ENCODE results near the gene DRAXIN.
A peak's percentile ranks its signal among the peaks of the same experiment; 100 is the strongest.

Gene DRAXIN

DNA sequence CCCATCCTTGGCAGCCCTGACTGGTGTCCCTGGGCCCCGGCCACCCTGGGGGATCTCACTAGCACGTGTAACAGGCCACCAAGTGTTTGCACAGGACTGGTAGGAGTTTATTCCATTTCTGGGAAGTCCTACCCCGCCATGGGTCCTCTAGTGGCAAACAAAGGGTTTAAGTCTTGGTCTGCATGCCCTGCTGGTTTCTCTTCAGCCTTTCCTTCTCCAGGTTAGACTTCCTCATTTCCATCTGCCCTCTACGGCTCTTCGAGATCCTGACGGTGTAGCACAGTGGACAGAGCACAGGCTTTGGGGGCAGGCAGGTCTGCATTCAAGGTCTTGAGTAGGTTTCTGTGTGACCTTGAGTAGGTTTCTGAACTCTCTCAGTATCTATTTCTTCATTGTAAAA lies 47.3 kb downstream of the DRAXIN start:
- DNase-seq = peak; percentile 54

DNA sequence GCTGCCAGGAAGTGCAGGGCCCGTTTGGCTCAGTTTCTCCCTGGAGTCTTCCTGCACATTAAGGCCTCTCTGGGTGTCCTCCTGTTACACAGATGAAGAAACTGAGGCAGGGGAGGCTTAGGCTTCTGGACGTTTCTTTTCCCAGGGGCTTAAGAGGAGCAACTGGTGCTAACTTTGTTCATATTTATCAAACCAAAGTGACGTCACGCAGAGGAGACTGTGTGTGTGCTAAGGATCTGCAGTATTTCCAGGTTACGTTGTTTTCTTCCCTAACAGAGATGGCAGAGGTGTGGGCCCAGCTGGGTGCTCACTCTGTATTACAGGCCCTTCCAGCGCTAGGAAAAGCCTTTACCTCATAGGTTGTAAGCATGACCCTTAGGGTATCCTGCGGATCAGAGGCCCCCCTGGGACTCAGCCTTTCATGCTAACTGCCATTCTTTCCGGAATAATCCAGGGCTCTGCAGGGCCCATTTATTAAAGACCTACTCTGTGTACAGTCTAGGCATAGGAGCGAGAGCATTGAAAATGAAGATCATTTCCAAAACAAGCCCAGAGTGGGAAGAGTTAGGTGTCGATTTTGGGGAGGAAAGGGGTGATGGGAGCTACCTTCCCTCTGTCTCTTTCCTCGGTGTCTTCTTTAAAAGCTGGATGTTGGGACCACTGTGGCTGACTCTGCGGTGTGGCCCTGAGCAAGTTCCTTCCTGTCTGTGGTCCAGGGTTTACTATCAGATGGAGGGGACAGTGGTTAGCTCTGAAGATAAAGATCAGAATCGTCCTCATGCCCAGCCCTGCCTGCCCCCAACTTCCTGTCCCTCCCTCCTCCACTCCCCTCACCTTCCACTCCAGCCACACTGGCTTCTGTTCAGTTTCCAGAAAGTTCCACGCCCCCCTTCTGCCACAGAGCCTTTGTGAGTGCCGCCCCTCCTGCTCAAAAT lies 49.0 kb downstream of the DRAXIN start:
- DNase-seq = peak; percentile 89

DNA sequence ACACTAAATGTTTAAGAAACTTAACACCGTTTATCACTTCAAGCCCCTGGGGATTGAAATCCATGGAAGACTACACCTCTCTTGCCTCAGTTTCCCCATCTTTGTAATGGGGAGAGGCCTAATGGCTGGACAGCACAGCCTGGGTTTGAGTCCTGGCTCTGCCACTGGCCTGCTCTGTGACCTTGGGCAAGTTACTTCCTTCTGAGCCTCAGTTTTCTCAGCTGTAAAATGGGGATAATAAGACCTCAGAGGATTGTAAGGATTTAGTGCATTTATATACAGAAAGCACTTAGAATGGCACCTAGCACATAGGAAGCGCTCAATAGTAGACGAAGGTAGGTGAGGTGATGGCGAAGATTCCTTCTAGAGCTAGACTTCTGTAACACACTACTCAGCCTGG lies 50.0 kb downstream of the DRAXIN start:
- no peak for DNase-seq

DNA sequence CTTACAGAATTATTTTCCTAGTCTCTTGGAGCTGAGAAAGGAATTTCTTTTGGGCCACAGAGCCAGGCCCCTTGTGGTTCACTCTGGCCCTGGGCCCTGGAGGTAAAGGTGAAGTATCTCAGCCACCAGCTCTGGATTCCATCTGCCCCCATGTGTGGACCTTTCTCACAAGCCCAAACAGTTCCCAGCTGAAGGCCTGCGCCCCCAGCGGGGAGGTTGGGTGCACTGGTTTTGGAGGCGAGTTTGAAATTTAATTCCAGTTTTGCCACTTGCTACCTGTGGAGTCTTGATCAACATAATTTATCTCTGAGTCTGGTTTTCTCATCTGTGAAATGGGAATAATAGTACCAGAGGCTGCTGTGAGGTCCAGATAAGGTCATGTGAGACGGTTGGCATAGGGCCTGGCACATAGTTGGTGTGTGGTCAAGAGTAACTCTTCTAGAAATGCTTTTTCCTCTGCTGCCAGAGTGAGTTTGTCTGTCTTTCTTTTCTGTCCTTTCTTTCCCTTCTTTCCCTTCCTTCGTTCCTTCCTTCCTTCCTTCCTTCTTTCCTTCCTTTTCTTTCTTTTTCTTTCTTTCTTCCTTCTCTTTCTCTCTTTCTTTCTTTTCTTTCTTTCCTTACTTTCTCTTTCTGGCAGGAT lies 50.5 kb downstream of the DRAXIN start:
- peak; percentile 85 for DNase-seq

- DNase-seq = no peak
These were observed 52.8 kb downstream of the DRAXIN start for GRCh38 chr1:11744287-11744686.

GRCh38 chr1:11746092-11746491 lies 54.6 kb downstream of the DRAXIN start:
- no peak for DNase-seq

GRCh38 chr1:11746795-11747487 lies 55.4 kb downstream of the DRAXIN start:
- no peak for DNase-seq

DNA sequence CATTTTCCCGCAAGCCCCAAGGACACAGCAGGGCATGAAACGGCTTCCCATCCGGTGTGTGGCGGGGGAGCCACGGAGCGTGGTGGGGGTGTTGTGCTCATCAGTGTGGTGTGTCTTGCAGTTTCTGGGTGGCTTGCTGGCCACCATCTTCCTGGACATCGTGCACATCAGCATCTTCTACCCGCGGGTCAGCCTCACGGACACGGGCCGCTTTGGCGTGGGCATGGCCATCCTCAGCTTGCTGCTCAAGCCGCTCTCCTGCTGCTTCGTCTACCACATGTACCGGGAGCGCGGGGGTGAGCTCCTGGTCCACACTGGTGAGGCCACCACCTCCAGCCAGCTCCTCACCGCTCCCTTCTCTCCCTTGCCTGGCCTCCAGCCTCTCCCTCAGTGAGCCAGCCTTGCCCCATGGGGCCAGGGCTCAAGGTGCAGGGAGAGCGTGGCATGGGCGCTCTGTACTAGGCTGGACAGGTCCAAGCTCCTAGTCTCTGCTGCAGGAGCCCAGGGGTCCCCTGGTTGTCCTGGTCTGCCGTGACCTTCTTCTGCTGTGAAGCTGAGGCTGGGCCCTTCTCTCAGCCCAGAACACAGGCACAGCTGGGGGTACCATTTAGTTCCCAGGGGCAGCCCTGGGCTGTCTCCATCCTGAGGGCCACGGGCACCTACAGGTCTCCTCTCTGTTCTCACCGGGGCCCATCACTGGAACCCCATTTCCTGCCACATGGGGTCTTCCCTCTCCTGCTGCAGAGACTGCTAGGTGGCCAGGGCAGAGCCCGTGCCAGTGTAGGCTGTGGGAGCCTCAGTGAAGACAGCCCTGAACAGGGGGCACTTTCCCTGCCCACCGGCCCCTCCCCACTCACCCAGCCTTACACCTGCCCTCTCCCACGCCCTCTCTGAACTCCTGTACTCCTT lies 57.0 kb downstream of the DRAXIN start:
- no peak for DNase-seq

DNA sequence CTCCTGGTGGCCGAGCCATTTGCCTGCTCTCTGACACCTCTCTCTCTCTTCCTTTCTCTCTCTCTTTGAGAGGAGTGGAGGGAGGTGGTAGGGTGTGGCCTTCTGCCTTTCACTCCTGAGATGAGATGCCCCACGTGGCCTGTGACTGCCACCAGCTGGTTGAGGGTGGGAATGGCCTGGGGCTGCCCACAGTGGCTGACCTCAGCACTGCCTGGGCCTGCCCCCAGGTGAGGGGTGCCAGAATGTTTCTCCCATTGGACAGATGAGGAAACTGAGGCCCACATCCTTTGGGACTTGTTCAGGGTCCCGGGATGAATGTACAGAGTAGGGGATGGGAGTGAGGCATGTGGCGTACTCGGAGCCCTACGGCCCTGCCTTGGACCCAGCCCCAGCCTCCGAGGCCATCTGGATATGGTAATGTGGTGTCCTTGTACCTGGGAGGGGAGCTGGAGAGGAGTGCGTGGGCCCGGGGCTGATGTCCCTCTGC lies 57.7 kb downstream of the DRAXIN start:
- peak; percentile 87 for DNase-seq

DNA sequence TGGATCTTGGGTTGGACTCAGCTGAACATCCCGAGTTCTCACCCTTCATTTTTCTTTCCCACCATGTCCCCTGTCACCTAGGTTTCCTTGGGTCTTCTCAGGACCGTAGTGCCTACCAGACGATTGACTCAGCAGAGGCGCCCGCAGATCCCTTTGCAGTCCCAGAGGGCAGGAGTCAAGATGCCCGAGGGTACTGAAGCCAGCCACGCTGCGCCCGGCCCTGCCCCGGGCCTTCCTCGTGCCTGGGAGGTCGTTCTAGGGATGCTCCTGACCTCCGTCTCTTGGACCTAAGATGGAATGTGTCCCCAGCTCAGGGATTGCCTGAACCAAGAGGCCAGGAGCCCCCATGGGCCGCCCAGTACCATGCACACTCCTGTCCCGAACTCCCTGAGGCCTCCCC lies 58.5 kb downstream of the DRAXIN start:
- DNase-seq = no peak

DNA sequence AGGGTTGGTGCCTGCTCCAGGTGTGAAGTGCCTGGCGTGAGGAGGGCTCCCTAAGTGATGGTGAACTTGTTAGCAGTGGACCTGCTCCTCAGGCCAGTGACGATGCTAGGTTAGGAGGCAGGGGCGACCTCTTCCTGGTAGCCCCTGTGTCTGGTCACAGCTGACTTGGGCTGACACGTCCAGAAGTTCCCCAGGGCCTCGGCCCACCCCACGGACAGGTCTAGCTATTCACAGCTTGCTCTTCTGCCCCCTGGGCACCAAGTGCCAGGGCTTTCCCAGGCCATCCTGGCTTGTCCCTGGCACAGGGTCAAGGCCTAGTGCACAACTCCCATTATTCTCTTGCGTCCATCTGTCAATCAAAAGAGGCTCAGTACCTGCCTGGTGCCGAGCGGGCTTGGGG lies 59.6 kb downstream of the DRAXIN start:
- DNase-seq = no peak

GRCh38 chr1:11752359-11753088 lies 61.0 kb downstream of the DRAXIN start:
- no peak for DNase-seq

- DNase-seq = no peak
These were observed 62.2 kb downstream of the DRAXIN start for GRCh38 chr1:11753555-11754208.

DNA sequence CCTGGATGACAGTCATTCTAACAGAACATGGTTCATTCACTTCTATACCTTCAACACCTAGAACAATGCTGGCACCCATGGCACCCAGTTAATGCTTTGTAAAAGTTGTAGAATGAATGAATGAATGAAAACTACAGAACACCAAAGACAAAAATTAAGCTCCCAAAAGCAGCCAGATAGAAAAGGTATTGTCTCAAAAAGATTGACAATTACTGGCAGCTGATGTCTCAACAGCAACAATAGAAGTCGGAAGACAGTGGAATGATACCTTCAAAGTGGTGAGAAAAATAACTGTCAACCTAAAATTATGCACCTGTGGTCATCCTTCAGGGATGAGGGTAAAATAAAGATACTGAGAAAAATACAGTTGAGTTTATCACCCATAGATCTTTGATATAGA lies 65.5 kb downstream of the DRAXIN start:
- DNase-seq = no peak

- no peak for DNase-seq
These were observed 68.3 kb downstream of the DRAXIN start for GRCh38 chr1:11759791-11760190.

DNA sequence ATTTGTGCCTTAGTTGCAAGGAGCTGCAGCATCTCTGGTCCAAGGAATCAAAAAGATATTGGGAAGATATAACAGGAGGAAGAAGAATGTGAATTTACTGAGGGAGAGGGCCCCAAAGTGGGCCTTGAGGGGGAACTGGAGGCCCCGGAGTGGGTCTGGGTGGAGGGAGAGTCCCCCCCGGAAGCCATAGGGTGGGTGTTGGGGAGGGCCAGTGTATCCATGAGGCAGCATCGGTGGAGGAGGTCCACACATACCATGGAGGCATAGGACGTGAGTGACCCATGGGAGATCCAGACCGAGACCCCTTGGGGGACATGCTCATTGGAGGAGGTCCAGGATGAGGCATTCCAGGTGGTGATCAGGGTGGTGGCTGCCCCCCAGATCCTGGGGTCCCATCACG lies 69.8 kb downstream of the DRAXIN start:
- DNase-seq = no peak

- peak; percentile 60 for DNase-seq
These were observed 70.5 kb downstream of the DRAXIN start, which contains the start of gene C1orf167 for GRCh38 chr1:11761988-11762406. Gene C1orf167 (plus strand): TSS chr1:11762193. CDS start chr1:11764401, 2,208 bp downstream.

DNA sequence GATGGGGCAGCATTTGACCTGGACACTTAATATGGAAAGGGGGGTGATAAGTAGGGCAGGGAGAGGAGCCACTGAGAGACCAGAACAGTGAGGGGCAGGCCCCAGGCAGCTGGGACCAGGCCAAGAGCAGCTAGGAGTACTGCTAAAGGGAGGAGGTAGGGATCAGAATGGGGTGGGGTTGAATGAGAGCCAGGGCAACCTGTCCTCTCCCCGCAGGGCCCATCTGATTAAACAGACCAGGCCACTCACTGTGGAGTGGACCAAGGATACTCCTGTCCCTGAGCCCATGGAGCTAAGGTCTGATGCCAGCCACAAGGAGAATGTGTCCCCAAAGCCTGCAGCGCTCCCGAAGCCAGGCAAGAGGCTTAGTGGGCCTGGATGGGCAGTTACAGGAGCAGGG lies 72.6 kb downstream of the DRAXIN start:
- DNase-seq = no peak

DNA sequence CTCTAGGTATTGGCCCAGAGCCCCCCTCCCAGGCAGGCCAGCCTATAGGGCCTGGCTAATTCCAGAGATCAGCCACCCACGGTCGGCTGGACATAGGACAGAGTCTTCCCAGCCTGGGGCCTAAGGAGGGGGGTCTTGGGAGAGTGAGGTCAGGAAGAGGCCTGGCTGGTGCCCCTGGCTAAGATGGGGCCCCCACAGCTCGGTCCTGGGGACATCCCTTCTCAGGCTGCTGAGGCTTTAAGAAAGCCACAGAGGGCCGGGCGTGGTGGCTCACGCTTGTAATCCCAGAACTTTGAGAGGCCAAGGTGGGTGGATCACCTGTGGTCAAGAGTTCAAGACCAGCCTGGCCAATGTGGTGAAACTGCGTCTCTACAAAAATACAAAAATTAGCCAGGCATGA lies 73.0 kb downstream of the DRAXIN start:
- DNase-seq = no peak

GRCh38 chr1:11765661-11766428 lies 74.3 kb downstream of the DRAXIN start:
- DNase-seq = no peak

Data from hematopoietic multipotent progenitor cell treated with erythropoietin and hydrocortisone succinate and interleukin-3 and kit ligand, for 4 days (in vitro differentiated cells).